GM19025 (cell line): ENCODE results near the gene COG5.
"Not testable (repeated sequence)": the region's sequence is repeated elsewhere in the genome, so short reads cannot be mapped to it uniquely, and the experiment has no call there.

Experiments used
- ATAC-seq: cut with Tn5 transposase; IDR thresholded peaks from one replicate; pipeline ENCODE4 v1.9.1; 2021; ENCODE audit warnings: mild to moderate bottlenecking, low read depth, moderate library complexity; ENCODE audit not compliant: unreplicated experiment

COG5 gene

GRCh38 chr7:107242267-107242666 is 321.5 kb downstream of the COG5 start:
- no peak for ATAC-seq

DNA sequence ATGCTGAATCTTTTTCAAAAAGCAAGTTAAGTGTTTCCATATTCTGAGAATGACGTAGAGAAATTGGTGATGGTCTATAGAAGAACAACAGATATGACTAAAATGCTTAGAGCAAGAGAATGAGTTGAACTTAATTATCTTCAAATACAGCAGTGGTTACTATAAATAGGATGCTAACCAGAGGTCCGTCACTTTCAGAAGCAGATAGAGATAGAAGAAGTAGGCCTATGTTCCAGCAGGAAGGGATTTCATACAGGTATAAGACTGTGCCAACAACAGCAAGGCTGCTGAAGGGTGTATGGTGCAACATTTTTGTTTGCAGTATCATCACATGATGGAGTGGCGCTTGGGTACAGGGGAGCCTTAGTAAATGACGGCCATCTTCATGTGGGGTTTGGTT is 326.3 kb downstream of the COG5 start:
- ATAC-seq, result no peak

DNA sequence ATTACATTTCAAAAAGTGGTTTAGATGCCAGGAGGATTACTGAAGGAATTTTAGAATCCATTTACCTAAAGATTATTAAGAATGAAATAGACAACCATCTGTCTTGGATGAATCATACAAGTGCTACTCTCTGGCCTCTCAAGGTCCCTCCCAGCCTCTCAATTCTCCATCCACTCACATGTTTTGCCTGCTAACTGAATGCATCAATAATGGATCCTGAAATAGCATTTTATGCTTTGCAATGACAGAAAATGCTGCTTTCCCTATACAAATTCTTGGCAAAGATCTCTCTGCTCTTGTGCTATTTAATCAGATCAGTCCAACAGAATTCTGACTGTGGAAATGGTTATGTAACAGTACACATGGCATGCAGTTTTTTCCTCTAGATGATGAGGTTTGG is 326.9 kb downstream of the COG5 start:
- ATAC-seq, result no peak

GRCh38 chr7:107234436-107234835 is 329.3 kb downstream of the COG5 start:
- no peak for ATAC-seq

DNA sequence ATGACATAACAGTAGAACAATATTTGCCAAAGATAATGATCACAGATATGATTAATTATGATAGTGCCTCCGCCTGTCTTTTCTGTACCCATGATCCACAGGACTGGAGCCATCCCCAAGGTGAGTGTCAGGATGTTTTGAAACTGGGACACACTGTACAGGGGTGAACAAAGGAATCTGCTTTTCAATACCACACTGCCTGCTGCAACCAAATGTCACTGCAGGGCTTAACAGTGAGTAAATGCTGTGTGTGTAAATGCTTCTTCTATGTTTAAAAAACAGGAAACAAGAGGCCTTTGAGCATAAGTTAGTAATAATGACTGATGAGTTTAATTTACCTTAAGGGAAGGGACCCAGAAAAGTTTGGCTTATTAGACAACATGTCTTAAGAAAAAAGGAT is 329.7 kb downstream of the COG5 start:
- ATAC-seq, result no peak

GRCh38 chr7:107233174-107233573 is 330.5 kb downstream of the COG5 start:
- no peak for ATAC-seq

GRCh38 chr7:107232568-107233090 is 331.1 kb downstream of the COG5 start:
- ATAC-seq, result no peak

- no peak for ATAC-seq
These were observed 333.4 kb downstream of the COG5 start for GRCh38 chr7:107230334-107230733.

- no peak for ATAC-seq
These were observed 335.4 kb downstream of the COG5 start for GRCh38 chr7:107228291-107228690.

DNA sequence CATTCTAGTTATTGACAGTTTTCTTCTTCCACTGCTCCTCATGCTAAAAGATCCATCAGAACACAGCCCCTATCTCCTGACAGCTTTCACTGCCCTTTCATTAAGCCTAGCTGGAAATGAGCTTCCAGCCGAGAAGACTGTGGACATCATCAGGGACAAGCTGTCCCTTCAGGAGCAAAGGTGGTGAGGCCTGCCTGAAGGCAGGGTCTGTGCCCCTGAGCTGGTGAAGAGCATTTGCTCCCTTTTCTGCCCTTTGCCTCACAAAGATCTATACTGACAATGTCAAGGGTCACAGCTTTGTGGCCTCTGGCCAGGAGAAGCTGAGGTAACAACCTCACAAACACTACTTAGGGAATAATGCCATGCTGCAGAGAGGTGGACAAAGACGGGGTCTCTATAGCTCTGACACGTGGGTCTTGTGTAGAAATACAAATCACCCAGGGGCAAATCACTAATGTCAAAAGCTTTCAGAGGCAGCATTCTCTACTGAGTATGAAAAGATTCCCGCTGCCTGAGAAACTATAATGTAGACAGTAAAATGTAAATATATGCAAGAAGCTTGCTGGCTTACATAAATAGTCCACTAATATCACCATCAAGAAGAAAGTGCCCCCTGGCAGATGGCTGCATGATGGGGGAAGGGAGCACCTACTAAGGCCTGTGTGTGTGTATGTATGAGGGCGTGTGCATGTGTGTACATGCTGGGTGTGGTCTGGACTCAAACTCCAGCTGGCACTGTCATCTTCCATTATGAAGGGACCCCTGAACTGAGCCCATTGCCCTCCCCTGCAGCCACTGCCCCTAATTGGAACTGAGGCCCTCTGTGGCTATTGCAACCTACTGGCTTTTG is 339.1 kb downstream of the COG5 start:
- no peak for ATAC-seq

GRCh38 chr7:107220806-107221205 is 342.9 kb downstream of the COG5 start:
- ATAC-seq, result not testable (repeated sequence)

DNA sequence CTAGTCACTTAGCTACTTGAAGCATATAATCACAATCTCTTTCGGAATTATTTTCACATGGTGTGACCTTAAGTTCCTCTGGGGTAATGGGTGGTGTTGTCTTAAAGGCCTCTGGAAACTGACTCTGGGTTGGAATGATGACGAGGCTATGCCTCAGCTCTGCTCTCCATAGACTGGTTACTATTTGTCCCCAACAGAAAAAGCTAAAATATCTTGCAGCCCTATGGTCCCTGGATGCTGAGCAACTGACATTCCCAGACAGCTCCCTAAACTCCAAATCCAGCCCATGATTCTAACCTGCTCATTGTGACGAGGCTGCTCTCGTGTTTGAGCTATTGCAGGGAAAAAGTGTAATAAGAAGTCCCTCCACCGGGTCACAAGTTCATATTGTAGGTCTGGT is 343.4 kb downstream of the COG5 start:
- ATAC-seq, result no peak

DNA sequence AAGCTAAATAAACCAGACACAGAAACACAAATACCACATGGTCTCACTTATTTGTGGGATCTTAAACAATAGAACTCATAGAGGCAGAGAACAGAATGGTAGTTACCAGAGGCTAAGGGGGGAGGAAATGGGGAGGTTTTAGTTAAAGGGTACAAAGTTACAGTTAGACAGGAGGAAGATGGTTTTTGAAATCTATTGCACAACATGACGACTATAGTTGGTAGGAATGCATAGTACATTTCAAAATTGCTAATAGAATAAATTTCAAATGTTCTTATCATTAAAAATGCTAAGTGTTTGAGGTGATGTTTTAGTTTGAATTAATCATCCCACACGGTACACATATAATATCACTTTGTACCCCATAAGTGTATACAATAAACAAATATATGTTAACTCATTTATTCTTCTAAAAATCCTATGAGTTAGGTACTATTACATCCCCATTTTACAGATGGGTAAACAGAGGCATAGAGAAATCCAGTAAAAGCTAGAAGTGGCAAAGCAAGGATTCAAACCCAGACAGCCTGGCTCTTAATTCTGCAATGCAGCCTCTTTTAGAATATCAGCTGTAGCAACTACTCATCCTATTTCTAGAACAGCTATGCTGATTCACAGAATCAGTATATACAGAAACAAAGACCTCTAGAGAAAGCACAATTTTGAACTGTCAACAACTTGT is 344.0 kb downstream of the COG5 start:
- no peak for ATAC-seq

GRCh38 chr7:107213945-107214344 is 349.8 kb downstream of the COG5 start:
- no peak for ATAC-seq

DNA sequence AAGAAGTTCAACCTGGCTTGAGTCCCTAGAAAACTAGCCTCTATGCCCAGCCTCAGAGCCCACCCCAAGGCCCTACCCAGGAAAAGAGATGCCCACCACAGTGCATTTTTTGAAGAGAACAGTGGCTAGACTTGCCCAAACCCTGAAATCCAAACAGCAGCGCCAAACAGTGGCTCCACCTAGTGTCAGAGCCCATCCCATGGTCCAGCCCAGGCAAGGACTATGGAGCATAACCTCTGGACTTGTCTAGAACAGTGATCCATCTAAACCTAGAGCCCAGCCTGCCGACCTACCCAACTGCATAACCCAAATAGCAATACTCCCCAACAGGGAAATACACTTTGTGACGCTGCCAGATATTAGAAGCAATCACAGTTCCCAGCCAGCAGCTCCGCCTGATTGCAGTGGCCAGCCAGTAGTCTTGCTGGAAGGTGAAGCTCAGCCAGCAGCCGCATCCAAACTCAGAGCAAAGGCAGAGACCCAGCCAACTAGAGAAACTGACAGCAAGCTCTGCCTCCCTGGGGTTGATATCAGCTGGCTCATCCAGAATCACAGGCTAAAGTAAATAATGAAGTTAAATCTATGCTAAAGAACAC is 350.4 kb downstream of the COG5 start:
- ATAC-seq, result no peak

DNA sequence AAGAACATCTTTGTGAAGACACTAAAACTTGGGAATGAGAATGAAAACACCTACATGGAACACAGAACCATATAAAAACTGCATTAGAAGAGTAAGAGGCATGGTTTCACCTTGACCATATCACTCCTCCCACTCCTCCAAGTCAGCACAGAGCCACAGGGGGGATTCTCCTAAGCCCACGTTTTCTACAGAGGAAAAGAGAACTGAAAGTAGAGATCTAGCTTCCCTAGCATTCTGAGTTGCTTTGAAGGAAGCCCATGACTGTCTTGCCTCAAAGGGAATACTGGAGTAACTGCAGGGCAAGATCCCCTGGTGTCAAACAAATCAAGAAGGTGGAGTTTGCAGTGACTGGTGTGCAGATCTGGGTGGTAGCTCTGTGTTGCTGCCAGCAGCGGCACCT is 351.0 kb downstream of the COG5 start:
- ATAC-seq, result no peak

GRCh38 chr7:107210400-107210799 is 353.3 kb downstream of the COG5 start:
- no peak for ATAC-seq

- no peak for ATAC-seq
These were observed 354.2 kb downstream of the COG5 start for GRCh38 chr7:107209565-107209964.

DNA sequence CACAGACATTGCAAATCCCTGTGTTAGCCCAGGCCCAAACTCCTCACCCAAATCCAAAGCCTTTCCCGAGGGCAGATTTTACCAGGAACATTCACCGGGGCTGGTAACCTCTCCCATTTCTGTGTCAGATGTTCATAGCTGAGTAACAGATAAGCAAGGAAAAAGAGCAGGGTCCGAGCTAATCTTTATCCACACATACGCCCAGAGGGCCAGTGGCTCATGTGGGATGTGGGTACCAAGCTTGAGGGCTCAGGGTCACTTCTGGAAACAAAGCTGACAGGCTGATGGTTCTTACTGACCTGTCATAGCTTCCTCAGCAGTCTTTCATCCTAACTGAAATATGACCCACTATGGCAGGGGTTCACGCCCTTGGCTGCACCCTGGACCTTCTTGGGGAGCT is 355.2 kb downstream of the COG5 start:
- no peak for ATAC-seq

- ATAC-seq, result no peak
These were observed 355.6 kb downstream of the COG5 start for GRCh38 chr7:107208024-107208521.

DNA sequence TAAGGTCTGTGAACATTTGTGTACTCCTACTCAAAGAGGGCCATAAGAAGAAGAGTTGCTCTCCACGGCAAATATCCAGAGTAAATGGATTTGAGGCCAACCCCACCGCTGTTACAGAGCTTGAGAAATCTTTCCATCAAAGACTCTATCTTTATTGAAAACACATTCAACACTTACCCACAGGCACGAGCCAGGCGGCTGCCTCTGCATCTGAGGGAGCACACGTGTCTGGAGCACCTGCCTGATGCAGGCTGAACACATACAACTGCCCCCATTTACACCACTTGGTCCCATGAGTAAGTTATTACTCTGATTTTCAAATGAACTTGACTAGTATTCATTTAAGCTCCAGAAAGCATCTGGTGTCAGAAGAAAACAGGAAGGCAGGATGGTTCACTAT is 356.3 kb downstream of the COG5 start:
- no peak for ATAC-seq
